Measurements from ENCODE around the gene MUC6. TPM values are rescaled to one million over a fixed set of nuclear protein-coding genes. Genes with fewer than 3 reads are reported as not detected.

The MUC6 gene
- total RNA-seq, 1 experiment from 2014 or later, result 0.49 TPM

DNA sequence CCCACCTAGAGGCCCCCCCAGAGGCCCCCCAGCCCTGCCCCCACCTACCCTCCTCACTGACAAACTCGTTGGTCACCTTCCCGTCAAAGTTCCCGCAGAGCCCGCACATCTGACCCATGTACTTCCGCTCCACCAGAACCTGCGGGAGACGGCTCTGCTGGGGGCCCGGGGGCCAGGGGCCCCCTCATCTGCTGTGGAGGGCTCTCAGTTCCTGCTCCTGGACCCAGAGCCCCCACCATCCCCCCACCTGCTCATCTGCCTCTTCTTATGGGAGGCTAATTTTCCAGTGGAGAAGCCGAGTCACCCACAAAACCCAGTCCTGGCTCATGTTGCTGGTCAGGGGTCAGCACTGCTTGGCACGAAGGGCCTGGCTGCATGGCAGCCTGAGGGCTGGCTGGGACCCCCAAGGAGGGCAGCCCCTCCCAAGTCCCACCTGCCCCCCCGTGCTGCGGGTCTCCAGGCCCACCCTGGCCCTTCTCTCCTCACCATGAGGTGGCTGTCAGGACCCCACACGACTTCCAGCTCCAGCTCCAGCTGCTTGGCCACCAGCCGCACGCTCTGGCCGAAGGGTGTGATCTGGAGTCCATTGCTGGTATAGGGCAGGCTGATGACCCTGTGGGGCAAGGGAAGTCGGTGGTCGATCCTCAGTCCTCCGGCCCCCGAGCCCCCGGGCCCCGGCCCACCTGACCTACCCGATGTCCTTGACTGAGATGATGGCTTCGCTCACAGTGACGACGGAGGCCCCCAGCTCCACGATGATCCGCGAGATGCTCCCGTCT is 5.2 kb downstream of the MUC6 start:
- Histone ChIP-seq H3K4me3 (ENCODE audit: low read depth in 2 of 2, low read length in 2 of 2) (no peak overlapping the region), H3K36me3 (ENCODE audit: control insufficient read depth, insufficient read depth, low read length) (no peaks in the 10 kb centered on the region), H3K9me3 (ENCODE audit: control insufficient read depth, insufficient read depth, low read depth, low read length) (no peaks in the 10 kb centered on the region), H3K27ac (ENCODE audit: low read length) (no peak overlapping the region), H3K27me3 (ENCODE audit: control insufficient read depth, insufficient read depth, low read length) (no peaks in the 10 kb centered on the region), H3K4me1 (ENCODE audit: control insufficient read depth, insufficient read depth, low read length) (peaks cover 18% of the 10 kb centered on the region)
- TF ChIP-seq, protein P1, sequence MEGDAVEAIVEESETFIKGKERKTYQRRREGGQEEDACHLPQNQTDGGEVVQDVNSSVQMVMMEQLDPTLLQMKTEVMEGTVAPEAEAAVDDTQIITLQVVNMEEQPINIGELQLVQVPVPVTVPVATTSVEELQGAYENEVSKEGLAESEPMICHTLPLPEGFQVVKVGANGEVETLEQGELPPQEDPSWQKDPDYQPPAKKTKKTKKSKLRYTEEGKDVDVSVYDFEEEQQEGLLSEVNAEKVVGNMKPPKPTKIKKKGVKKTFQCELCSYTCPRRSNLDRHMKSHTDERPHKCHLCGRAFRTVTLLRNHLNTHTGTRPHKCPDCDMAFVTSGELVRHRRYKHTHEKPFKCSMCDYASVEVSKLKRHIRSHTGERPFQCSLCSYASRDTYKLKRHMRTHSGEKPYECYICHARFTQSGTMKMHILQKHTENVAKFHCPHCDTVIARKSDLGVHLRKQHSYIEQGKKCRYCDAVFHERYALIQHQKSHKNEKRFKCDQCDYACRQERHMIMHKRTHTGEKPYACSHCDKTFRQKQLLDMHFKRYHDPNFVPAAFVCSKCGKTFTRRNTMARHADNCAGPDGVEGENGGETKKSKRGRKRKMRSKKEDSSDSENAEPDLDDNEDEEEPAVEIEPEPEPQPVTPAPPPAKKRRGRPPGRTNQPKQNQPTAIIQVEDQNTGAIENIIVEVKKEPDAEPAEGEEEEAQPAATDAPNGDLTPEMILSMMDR (IDR thresholded peaks at IDR 0.05), result no peak
- TF ChIP-seq TCF7L2 (IDR thresholded peaks at IDR 0.05; ENCODE audit: low read depth, low read length) (no peak), SIN3A (IDR thresholded peaks at IDR 0.05; ENCODE audit: borderline replicate concordance, insufficient read depth, low read depth, low read length) (no peak), POLR2AphosphoS5 (IDR thresholded peaks at IDR 0.05; ENCODE audit: low read depth, low read length) (no peak)
- TF ChIP-seq, protein P2, sequence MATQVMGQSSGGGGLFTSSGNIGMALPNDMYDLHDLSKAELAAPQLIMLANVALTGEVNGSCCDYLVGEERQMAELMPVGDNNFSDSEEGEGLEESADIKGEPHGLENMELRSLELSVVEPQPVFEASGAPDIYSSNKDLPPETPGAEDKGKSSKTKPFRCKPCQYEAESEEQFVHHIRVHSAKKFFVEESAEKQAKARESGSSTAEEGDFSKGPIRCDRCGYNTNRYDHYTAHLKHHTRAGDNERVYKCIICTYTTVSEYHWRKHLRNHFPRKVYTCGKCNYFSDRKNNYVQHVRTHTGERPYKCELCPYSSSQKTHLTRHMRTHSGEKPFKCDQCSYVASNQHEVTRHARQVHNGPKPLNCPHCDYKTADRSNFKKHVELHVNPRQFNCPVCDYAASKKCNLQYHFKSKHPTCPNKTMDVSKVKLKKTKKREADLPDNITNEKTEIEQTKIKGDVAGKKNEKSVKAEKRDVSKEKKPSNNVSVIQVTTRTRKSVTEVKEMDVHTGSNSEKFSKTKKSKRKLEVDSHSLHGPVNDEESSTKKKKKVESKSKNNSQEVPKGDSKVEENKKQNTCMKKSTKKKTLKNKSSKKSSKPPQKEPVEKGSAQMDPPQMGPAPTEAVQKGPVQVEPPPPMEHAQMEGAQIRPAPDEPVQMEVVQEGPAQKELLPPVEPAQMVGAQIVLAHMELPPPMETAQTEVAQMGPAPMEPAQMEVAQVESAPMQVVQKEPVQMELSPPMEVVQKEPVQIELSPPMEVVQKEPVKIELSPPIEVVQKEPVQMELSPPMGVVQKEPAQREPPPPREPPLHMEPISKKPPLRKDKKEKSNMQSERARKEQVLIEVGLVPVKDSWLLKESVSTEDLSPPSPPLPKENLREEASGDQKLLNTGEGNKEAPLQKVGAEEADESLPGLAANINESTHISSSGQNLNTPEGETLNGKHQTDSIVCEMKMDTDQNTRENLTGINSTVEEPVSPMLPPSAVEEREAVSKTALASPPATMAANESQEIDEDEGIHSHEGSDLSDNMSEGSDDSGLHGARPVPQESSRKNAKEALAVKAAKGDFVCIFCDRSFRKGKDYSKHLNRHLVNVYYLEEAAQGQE (IDR thresholded peaks at IDR 0.05; ENCODE audit: insufficient read depth in 1 of 2, low read depth in 2 of 2, low read length in 1 of 2), result no peak
- in situ Hi-C loops (cut with HindIII; ENCODE audit: low pct_unique_long_range_greater_than_20kb, low sequenced_read_pairs) (no loop called here), intact Hi-C loops (cut with micrococcal nuclease; ENCODE audit: unreplicated experiment) (no loop called here)
- ChIA-PET CTCF (no interaction called here), POLR2A (no interaction called here)
- BruUV-seq (replicated peaks), result no TSS peak
- no peak for ATAC-seq
- DNase-seq (ENCODE audit: low read depth, low spot score), result no peak

DNA sequence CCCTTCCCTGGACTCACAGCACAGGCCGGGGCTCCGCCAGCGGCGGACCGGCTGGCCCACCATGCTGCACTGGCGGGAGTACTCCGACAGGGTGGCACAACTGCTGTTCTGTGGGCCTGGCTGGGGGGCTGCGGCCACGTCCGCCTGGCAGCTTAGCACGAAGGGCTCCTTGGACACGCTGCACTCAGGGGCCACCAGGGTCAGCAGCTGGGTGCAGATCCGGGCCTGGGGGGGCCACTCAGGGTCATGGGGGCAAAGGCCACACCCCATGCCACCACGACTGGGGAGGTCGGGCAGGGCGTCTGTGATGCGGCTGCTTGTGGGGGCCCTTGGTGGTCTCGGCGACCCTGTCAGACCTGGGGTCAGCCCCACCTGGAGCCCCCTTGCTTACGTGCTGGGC is 6.0 kb downstream of the MUC6 start:
- H3K4me1 ChIP-seq (ENCODE audit: control insufficient read depth, insufficient read depth, low read length), result peaks cover 11% of the 10 kb centered on the region; the same call in 1 of the 2 replicates
- ATAC-seq (no peak; the same call in 1 of the 2 replicates), DNase-seq (ENCODE audit: low read depth, low spot score) (no peak)
- no peak overlapping the region for H3K4me3 ChIP-seq (ENCODE audit: low read depth in 2 of 2, low read length in 2 of 2)
- in situ Hi-C loops (cut with HindIII; ENCODE audit: low pct_unique_long_range_greater_than_20kb, low sequenced_read_pairs) (no loop called here), intact Hi-C loops (cut with micrococcal nuclease; ENCODE audit: unreplicated experiment) (no loop called here)
- no peaks in the 10 kb centered on the region for H3K36me3 ChIP-seq (ENCODE audit: control insufficient read depth, insufficient read depth, low read length)
- no peaks in the 10 kb centered on the region for H3K27me3 ChIP-seq (ENCODE audit: control insufficient read depth, insufficient read depth, low read length)
- no peaks in the 10 kb centered on the region for H3K9me3 ChIP-seq (ENCODE audit: control insufficient read depth, insufficient read depth, low read depth, low read length)
- ChIA-PET CTCF (no interaction called here), POLR2A (no interaction called here)
- H3K27ac ChIP-seq (ENCODE audit: low read length), result no peak overlapping the region
- TF ChIP-seq POLR2AphosphoS5 (IDR thresholded peaks at IDR 0.05; ENCODE audit: low read depth, low read length) (no peak), SIN3A (IDR thresholded peaks at IDR 0.05; ENCODE audit: borderline replicate concordance, insufficient read depth, low read depth, low read length) (no peak), TCF7L2 (IDR thresholded peaks at IDR 0.05; ENCODE audit: low read depth, low read length) (no peak)
- TF ChIP-seq, protein P2 (IDR thresholded peaks at IDR 0.05; ENCODE audit: insufficient read depth in 1 of 2, low read depth in 2 of 2, low read length in 1 of 2), result no peak
- TF ChIP-seq, protein P1 (IDR thresholded peaks at IDR 0.05), result no peak
- BruUV-seq (replicated peaks), result no TSS peak
